Measurements from ENCODE around the gene AICDA.

The AICDA gene

GRCh38 chr12:8556531-8557097, 56.0 kb downstream of the AICDA start:
- no peaks in the 10 kb centered on the region for H3F3A ChIP-seq (ENCODE audit: insufficient read depth)
- H3K4me3 ChIP-seq (ENCODE audit: insufficient read depth, low read length, poor library complexity, severe bottlenecking), result no peak overlapping the region
- no peaks in the 10 kb centered on the region for H3K36me3 ChIP-seq (ENCODE audit: low read length)
- TF ChIP-seq CTCF (IDR thresholded peaks at IDR 0.05; ENCODE audit: insufficient read depth, low read length, poor library complexity, severe bottlenecking) (no peak), EZH2phosphoT487 (conservative IDR thresholded peaks at IDR 0.05; ENCODE audit: low read length) (no peak)
- no peak overlapping the region for H3K9ac ChIP-seq (ENCODE audit: low read length)
- no peak overlapping the region for H2AFZ ChIP-seq (ENCODE audit: low read depth, low read length, severe bottlenecking)
- no peaks in the 10 kb centered on the region for H3K9me2 ChIP-seq (replicated peaks; ENCODE audit: insufficient read depth, low read length)
- no peaks in the 10 kb centered on the region for H4K20me1 ChIP-seq (ENCODE audit: low read depth, low read length)
- H3K4me2 ChIP-seq (ENCODE audit: low read depth, low read length, poor library complexity, severe bottlenecking), result no peak overlapping the region
- no peaks in the 10 kb centered on the region for H3K27me3 ChIP-seq (ENCODE audit: low read length)
- no peak overlapping the region for H3K27ac ChIP-seq (ENCODE audit: low read depth, low read length)
- no peaks in the 10 kb centered on the region for H3K9me3 ChIP-seq (ENCODE audit: insufficient read depth, low read length)
- H3K79me2 ChIP-seq (ENCODE audit: insufficient read depth, low read length), result no peaks in the 10 kb centered on the region

GRCh38 chr12:8554451-8555195, 58.0 kb downstream of the AICDA start:
- H3K27ac ChIP-seq (ENCODE audit: low read depth, low read length), result no peak overlapping the region
- no peak overlapping the region for H3K9ac ChIP-seq (ENCODE audit: low read length)
- no peaks in the 10 kb centered on the region for H3F3A ChIP-seq (ENCODE audit: insufficient read depth)
- no peak overlapping the region for H2AFZ ChIP-seq (ENCODE audit: low read depth, low read length, severe bottlenecking)
- H3K9me2 ChIP-seq (replicated peaks; ENCODE audit: insufficient read depth, low read length), result no peaks in the 10 kb centered on the region
- H3K79me2 ChIP-seq (ENCODE audit: insufficient read depth, low read length), result no peaks in the 10 kb centered on the region
- H4K20me1 ChIP-seq (ENCODE audit: low read depth, low read length), result no peaks in the 10 kb centered on the region
- no peak for TF ChIP-seq CTCF (IDR thresholded peaks at IDR 0.05; ENCODE audit: insufficient read depth, low read length, poor library complexity, severe bottlenecking)
- TF ChIP-seq EZH2phosphoT487 (conservative IDR thresholded peaks at IDR 0.05; ENCODE audit: low read length), result no peak
- no peak overlapping the region for H3K4me2 ChIP-seq (ENCODE audit: low read depth, low read length, poor library complexity, severe bottlenecking)
- no peaks in the 10 kb centered on the region for H3K9me3 ChIP-seq (ENCODE audit: insufficient read depth, low read length)
- H3K4me3 ChIP-seq (ENCODE audit: insufficient read depth, low read length, poor library complexity, severe bottlenecking), result no peak overlapping the region
- H3K27me3 ChIP-seq (ENCODE audit: low read length), result no peaks in the 10 kb centered on the region
- no peaks in the 10 kb centered on the region for H3K36me3 ChIP-seq (ENCODE audit: low read length)

- Histone ChIP-seq H3K79me2 (ENCODE audit: insufficient read depth, low read length) (no peaks in the 10 kb centered on the region), H3K27ac (ENCODE audit: low read depth, low read length) (no peak overlapping the region), H2AFZ (ENCODE audit: low read depth, low read length, severe bottlenecking) (no peak overlapping the region), H3K36me3 (ENCODE audit: low read length) (no peaks in the 10 kb centered on the region), H3K4me2 (ENCODE audit: low read depth, low read length, poor library complexity, severe bottlenecking) (no peak overlapping the region), H3K9me2 (replicated peaks; ENCODE audit: insufficient read depth, low read length) (no peaks in the 10 kb centered on the region), H3K4me3 (ENCODE audit: insufficient read depth, low read length, poor library complexity, severe bottlenecking) (no peak overlapping the region), H3K27me3 (ENCODE audit: low read length) (no peaks in the 10 kb centered on the region), H3F3A (ENCODE audit: insufficient read depth) (no peaks in the 10 kb centered on the region), H4K20me1 (ENCODE audit: low read depth, low read length) (no peaks in the 10 kb centered on the region), H3K9me3 (ENCODE audit: insufficient read depth, low read length) (no peaks in the 10 kb centered on the region), H3K9ac (ENCODE audit: low read length) (no peak overlapping the region)
- TF ChIP-seq CTCF (IDR thresholded peaks at IDR 0.05; ENCODE audit: insufficient read depth, low read length, poor library complexity, severe bottlenecking), result no peak
- TF ChIP-seq EZH2phosphoT487 (conservative IDR thresholded peaks at IDR 0.05; ENCODE audit: low read length), result no peak
These were observed 59.5 kb downstream of the AICDA start for GRCh38 chr12:8553088-8553627.

Data from SU-DHL-6 (cell line).